Neural progenitor cell (in vitro differentiated cells): ENCODE measurements around the gene RNU2-63P. TPM values are rescaled to one million over a fixed set of nuclear protein-coding genes. Genes with fewer than 3 reads are reported as not detected.

Experiments
- DNase-seq: peaks from one replicate; pipeline ENCODE4 v3.0.0-alpha.2; 2016; ENCODE audit warnings: low spot score
- H2AFZ ChIP-seq: fragments of 200-600 bp; sonication (generic); replicated peaks from 2 replicates; pipeline ENCODE4 v1.6.1; 2016; ENCODE audit warnings: antibody characterized with exemption
- H3F3A ChIP-seq: fragments of 200-600 bp; sonication (generic); 2 replicates; pipeline ENCODE4 v1.6.1; 2016; ENCODE audit warnings: antibody characterized with exemption, low read depth
- H3K27ac ChIP-seq: fragments of 200-600 bp; sonication (generic); 2 replicates; pipeline ENCODE4 v1.5.1; 2016; ENCODE audit warnings: mild to moderate bottlenecking
- H3K27me3 ChIP-seq: fragments of 200-600 bp; sonication (generic); 2 replicates; pipeline ENCODE4 v1.6.1; 2016; ENCODE audit warnings: mild to moderate bottlenecking, moderate library complexity
- H3K36me3 ChIP-seq: fragments of 200-600 bp; sonication (generic); 2 replicates; pipeline ENCODE4 v1.5.1; 2016
- H3K4me1 ChIP-seq: fragments of 200-600 bp; sonication (generic); 2 replicates; pipeline ENCODE4 v1.6.1; 2016; ENCODE audit warnings: mixed run types
- H3K4me2 ChIP-seq: fragments of 200-600 bp; sonication (generic); 2 replicates; pipeline ENCODE4 v1.6.1; 2016
- H3K4me3 ChIP-seq: fragments of 200-600 bp; sonication (generic); 2 replicates; pipeline ENCODE4 v1.5.1; 2016
- H3K79me2 ChIP-seq: fragments of 200-600 bp; sonication (generic); 2 replicates; pipeline ENCODE4 v1.6.1; 2016; ENCODE audit warnings: low read depth
- H3K9ac ChIP-seq: fragments of 200-600 bp; sonication (generic); 2 replicates; pipeline ENCODE4 v1.6.1; 2016
- H3K9me3 ChIP-seq: fragments of 200-600 bp; sonication (generic); 2 replicates; pipeline ENCODE4 v1.5.1; 2016; ENCODE audit warnings: low read depth
- H4K20me1 ChIP-seq: fragments of 200-600 bp; sonication (generic); 2 replicates; pipeline ENCODE4 v1.6.1; 2016; ENCODE audit warnings: low read depth
- H3K27ac Mint-ChIP-seq: 3 replicates; pipeline ENCODE4 v1.8.0; 2021; ENCODE audit warnings: mixed read lengths
- H3K27me3 Mint-ChIP-seq: 2 replicates; pipeline ENCODE4 v1.8.0; 2022; ENCODE audit warnings: low read depth, mild to moderate bottlenecking, inconsistent platforms, moderate library complexity, mixed read lengths; ENCODE audit not compliant: insufficient read depth
- H3K36me3 Mint-ChIP-seq: 3 replicates; pipeline ENCODE4 v1.8.0; 2021; ENCODE audit warnings: mixed read lengths
- H3K4me1 Mint-ChIP-seq: 3 replicates; pipeline ENCODE4 v1.8.0; 2021; ENCODE audit warnings: mixed read lengths
- H3K4me3 Mint-ChIP-seq: 3 replicates; pipeline ENCODE4 v1.8.0; 2021; ENCODE audit warnings: mild to moderate bottlenecking, moderate library complexity, mixed read lengths
- H3K9me3 Mint-ChIP-seq: 3 replicates; pipeline ENCODE4 v1.8.0; 2020; ENCODE audit warnings: mixed read lengths
- CTCF ChIP-seq: fragments of 200-600 bp; sonication (generic); IDR thresholded peaks from 2 replicates; pipeline ENCODE4 v1.5.1; 2017; ENCODE audit warnings: antibody characterized with exemption, mild to moderate bottlenecking
- EZH2 ChIP-seq: fragments of 200-600 bp; sonication (generic); IDR thresholded peaks from 2 replicates; pipeline ENCODE4 v1.6.1; 2017; ENCODE audit warnings: antibody characterized with exemption, mild to moderate bottlenecking, moderate library complexity
- EZH2phosphoT487 ChIP-seq: fragments of 200-600 bp; sonication (generic); IDR thresholded peaks from 2 replicates; pipeline ENCODE4 v1.6.1; 2017; ENCODE audit warnings: antibody characterized with exemption
- total RNA-seq: library from RNA; depleted of rRNA; stranded (reverse); fragments of >200 nt; gene quantifications from 2 replicates; pipeline ENCODE4 v1.2.3, GENCODE V29; 2015; ENCODE audit warnings: low replicate concordance

Gene RNU2-63P
- total RNA-seq, 1 donor from 2014 or later: not detected

- H4K20me1 ChIP-seq: no peaks in the 10 kb centered on the region
- Mint-ChIP-seq H3K27me3 (no peaks in the 10 kb centered on the region), H3K9me3 (no peaks in the 10 kb centered on the region), H3K4me1 (no peaks in the 10 kb centered on the region), H3K4me3 (no peak overlapping the region), H3K27ac (no peak overlapping the region), H3K36me3 (peaks cover 26% of the 10 kb centered on the region)
- H3K4me1 ChIP-seq: no peaks in the 10 kb centered on the region
- DNase-seq: no peak
- no peaks in the 10 kb centered on the region for H3K27me3 ChIP-seq
- no peak overlapping the region for H3K27ac ChIP-seq
- H3K9ac ChIP-seq: no peak overlapping the region
- peaks cover 4% of the 10 kb centered on the region for H3K79me2 ChIP-seq
- peaks cover 9% of the 10 kb centered on the region for H3K36me3 ChIP-seq
- TF ChIP-seq EZH2: no peak
- TF ChIP-seq EZH2phosphoT487: no peak
- TF ChIP-seq CTCF: no peak
- no peak overlapping the region for H3K4me3 ChIP-seq
- no peak overlapping the region for H2AFZ ChIP-seq
- H3K9me3 ChIP-seq: no peaks in the 10 kb centered on the region
- H3K4me2 ChIP-seq: no peak overlapping the region
- H3F3A ChIP-seq: no peaks in the 10 kb centered on the region
These were observed 20.3 kb upstream of the RNU2-63P start for GRCh38 chr2:88036606-88037005.

- DNase-seq: no peak
- H3K9ac ChIP-seq: no peak overlapping the region
- no peaks in the 10 kb centered on the region for H4K20me1 ChIP-seq
- H3K4me1 Mint-ChIP-seq: no peaks in the 10 kb centered on the region
- no peak overlapping the region for H3K4me3 Mint-ChIP-seq
- no peaks in the 10 kb centered on the region for H3K4me1 ChIP-seq
- H3K36me3 Mint-ChIP-seq: peaks cover 26% of the 10 kb centered on the region
- H3K4me2 ChIP-seq: no peak overlapping the region
- peaks cover under 1% of the 10 kb centered on the region for H3K79me2 ChIP-seq
- H3K36me3 ChIP-seq: peaks cover 9% of the 10 kb centered on the region
- H3K4me3 ChIP-seq: no peak overlapping the region
- TF ChIP-seq EZH2phosphoT487: no peak
- TF ChIP-seq EZH2: no peak
- no peak for TF ChIP-seq CTCF
- H3K27ac ChIP-seq: no peak overlapping the region
- no peaks in the 10 kb centered on the region for H3K9me3 ChIP-seq
- no peaks in the 10 kb centered on the region for H3F3A ChIP-seq
- H2AFZ ChIP-seq: no peak overlapping the region
- H3K27ac Mint-ChIP-seq: no peak overlapping the region
- H3K27me3 Mint-ChIP-seq: no peaks in the 10 kb centered on the region
- H3K27me3 ChIP-seq: no peaks in the 10 kb centered on the region
- H3K9me3 Mint-ChIP-seq: no peaks in the 10 kb centered on the region
These were observed 19.8 kb upstream of the RNU2-63P start for GRCh38 chr2:88036182-88036581.

- Histone ChIP-seq H3K79me2 (no peaks in the 10 kb centered on the region), H2AFZ (no peak overlapping the region), H4K20me1 (no peaks in the 10 kb centered on the region), H3K4me3 (no peak overlapping the region), H3K4me2 (no peak overlapping the region), H3K9ac (no peak overlapping the region), H3K27ac (no peak overlapping the region), H3F3A (no peaks in the 10 kb centered on the region), H3K9me3 (no peaks in the 10 kb centered on the region), H3K4me1 (no peaks in the 10 kb centered on the region), H3K27me3 (no peaks in the 10 kb centered on the region), H3K36me3 (peaks cover 12% of the 10 kb centered on the region)
- peaks cover 36% of the 10 kb centered on the region for H3K36me3 Mint-ChIP-seq
- no peak overlapping the region for H3K27ac Mint-ChIP-seq
- H3K4me1 Mint-ChIP-seq: no peaks in the 10 kb centered on the region
- no peaks in the 10 kb centered on the region for H3K27me3 Mint-ChIP-seq
- no peak for DNase-seq
- TF ChIP-seq CTCF: no peak
- H3K9me3 Mint-ChIP-seq: no peaks in the 10 kb centered on the region
- H3K4me3 Mint-ChIP-seq: no peak overlapping the region
These were observed 15.8 kb upstream of the RNU2-63P start for GRCh38 chr2:88032070-88032702.
